Left cardiac atrium (tissue), 4 donors: ENCODE data around the gene FAM217A. TPM values are rescaled to one million over a fixed set of nuclear protein-coding genes. Genes with fewer than 3 reads are reported as not detected.

Experiments used
- ATAC-seq, 2 donors: fragments of 200-7000 bp; cut with Tn5 transposase; one replicate each; pipeline ENCODE4 v1.9.1; 2020; ENCODE audit warnings: mild to moderate bottlenecking in 2 of 2, moderate library complexity in 2 of 2
- DNase-seq: peaks from one replicate; pipeline ENCODE4 v3.0.0-alpha.2; 2020
- intact Hi-C, 2 donors: fragments of 100-400 bp; cut with DNase I; formaldehyde crosslinking; loops; one replicate each; pipeline versions ENCODE4 v1.14.1 to v1.15.1; 2022 to 2023
- total RNA-seq, 2 donors: library from RNA; stranded (reverse); fragmentation: NEBNext Ultra II Directional; extraction: Animal tissue kit (Norgen Biotek cat#: 25700); gene quantifications; one replicate each; pipeline ENCODE4 v1.2.1, GENCODE V29; 2021
- donor health status: DM: no; HTN: yes; CAD: no.
- donor health status: DM: no; HTN: yes; CAD: no; lungs with severe emphysema.
- donor health status: DM: yes; HTN: yes; CAD: no.
- donor health status: Dilated cardiomyopathy.

FAM217A gene
- total RNA-seq, 2 donors from 2014 or later, result not detected

- DNase-seq, result no peak
- intact Hi-C loops, result no loop called here
- no peak for ATAC-seq
Observed at GRCh38 chr6:4031442-4031841, 47.5 kb downstream of the FAM217A start.

GRCh38 chr6:4030669-4031068 lies 48.3 kb downstream of the FAM217A start:
- intact Hi-C loops, result no loop called here
- no peak for ATAC-seq

GRCh38 chr6:4029687-4030086 lies 49.2 kb downstream of the FAM217A start:
- intact Hi-C loops, result no loop called here
- DNase-seq (no peak), ATAC-seq (no peak)

More at GRCh38 chr6:4030669-4031068, 48.3 kb downstream of the FAM217A start:
- DNase-seq, result no peak

- ATAC-seq, result no peak
- intact Hi-C loops, result no loop called here
Observed at GRCh38 chr6:4028051-4028450, 50.9 kb downstream of the FAM217A start.

GRCh38 chr6:4025681-4026080 lies 53.3 kb downstream of the FAM217A start:
- DNase-seq, result no peak
- no peak for ATAC-seq
- intact Hi-C loops, result no loop called here

More at GRCh38 chr6:4028051-4028450, 50.9 kb downstream of the FAM217A start:
- no peak for DNase-seq

- intact Hi-C loops, result no loop called here
- no peak for ATAC-seq
- no peak for DNase-seq
Observed at GRCh38 chr6:4023240-4023639, 55.7 kb downstream of the FAM217A start.

- ATAC-seq, result peak; percentile 4 to 11
- no peak for DNase-seq
- intact Hi-C loops, result no loop called here
Observed at GRCh38 chr6:4021854-4022695, 56.9 kb downstream of the FAM217A start.

GRCh38 chr6:4021133-4021853 lies 57.6 kb downstream of the FAM217A start:
- ATAC-seq (peak; percentile 91 to 93), DNase-seq (peak; percentile 96)
- intact Hi-C loops, result no loop called here

GRCh38 chr6:4020822-4021132 lies 58.2 kb downstream of the FAM217A start:
- intact Hi-C loops, result no loop called here
- no peak for ATAC-seq
- DNase-seq, result no peak

GRCh38 chr6:4018924-4019236 lies 60.1 kb downstream of the FAM217A start:
- intact Hi-C loops, result no loop called here
- DNase-seq, result no peak
- no peak for ATAC-seq

Other genes with a start within 250 kb of the FAM217A start
- gene FAM50B, start 229.8 kb downstream of the FAM217A start, total RNA-seq, result 10 to 100 TPM; 13.4 to 18.8 TPM
- gene ECI2, start 56.4 kb upstream of the FAM217A start, total RNA-seq, result 10 to 100 TPM; 82.9 to 84.1 TPM